HepG2 (cell line): ENCODE measurements around the gene FRMD5. TPM values are rescaled to one million over a fixed set of nuclear protein-coding genes. Genes with fewer than 3 reads are reported as not detected.

Source experiments
- ATAC-seq: fragments of 200-7000 bp; cut with Tn5 transposase; 3 replicates; pipeline ENCODE4 v1.9.1; 2020; ENCODE audit warnings: mild to moderate bottlenecking, moderate library complexity
- BruUV-seq: library from RNA; stranded (reverse); fragments of 400-500 nt; replicated peaks from 2 replicates; lab custom pipeline; 2021; lab: Mats Ljungman, UMichigan
- CTCF ChIA-PET: fragments of 300-600 bp; formaldehyde crosslinking; extraction: SDS; loops from one replicate; lab custom pipeline; 2021; ENCODE audit warnings: low total read pairs, inconsistent platforms, low intra/inter-chr PET ratio; lab: Yijun Ruan, JAX
- POLR2A ChIA-PET: fragments of 350-600 bp; sonication (Branson Sonifier 250); formaldehyde crosslinking; loops from one replicate; lab custom pipeline; 2020; ENCODE audit warnings: antibody characterized with exemption, inconsistent platforms; lab: Yijun Ruan, JAX
- DNase-seq: peaks from one replicate; pipeline ENCODE4 v3.0.0-alpha.2; 2015; ENCODE audit warnings: low spot score
- FAIRE-seq: peaks from 3 replicates; lab custom pipeline; 2011; peaks lifted over from hg19 to GRCh38; lab: Jason Lieb, UNC
- H2AFZ ChIP-seq: one replicate; pipeline ENCODE4 v1.6.1; 2011; ENCODE audit warnings: low read length, inconsistent platforms
- H3K27ac ChIP-seq: fragments of 300-600 bp; 3 replicates; pipeline ENCODE4 v1.8.0; 2011; ENCODE audit warnings: mixed run types, mild to moderate bottlenecking, mixed read lengths, low read length, inconsistent platforms; ENCODE audit not compliant: insufficient read depth; ENCODE audit errors: extremely low read length
- H3K27me3 ChIP-seq, 2 experiments: fragments of 200-600 bp in 1 of 2; 2 replicates in 1 of 2; 3 replicates in 1 of 2; pipeline versions ENCODE4 v1.6.0 to v1.8.0; 2011; ENCODE audit warnings: low read length in 2 of 2, mild to moderate bottlenecking in 2 of 2, moderate library complexity in 2 of 2, inconsistent platforms in 1 of 2; ENCODE audit not compliant: insufficient read depth in 2 of 2, control insufficient read depth in 1 of 2
- H3K36me3 ChIP-seq, 2 experiments: fragments of 200-600 bp in 1 of 2; replicated peaks in 1 of 2; 2 replicates in 1 of 2; 3 replicates in 1 of 2; pipeline versions ENCODE4 v1.5.1 to v1.8.0; 2011; ENCODE audit warnings: low read length in 2 of 2, inconsistent platforms in 1 of 2; ENCODE audit not compliant: insufficient read depth in 2 of 2, control insufficient read depth in 1 of 2
- H3K4me1 ChIP-seq: 2 replicates; pipeline ENCODE4 v1.5.1; 2012; ENCODE audit warnings: low read length, inconsistent platforms; ENCODE audit not compliant: insufficient read depth
- H3K4me2 ChIP-seq: 2 replicates; pipeline ENCODE4 v1.6.0; 2011; ENCODE audit warnings: low read depth, low read length, inconsistent platforms
- H3K4me3 ChIP-seq, 3 experiments: fragments of 200-600 bp in 1 of 3; sonication (generic), shearing (Covaris generic) in 1 of 3; replicated peaks in 1 of 3; 2 replicates each; pipeline ENCODE4 v1.5.1; 2011 to 2016; ENCODE audit warnings: low read length in 3 of 3, inconsistent platforms in 2 of 3, low read depth in 2 of 3, mild to moderate bottlenecking in 2 of 3, control low read depth in 1 of 3, mixed read lengths in 1 of 3; ENCODE audit not compliant: insufficient read depth in 1 of 3
- H3K79me2 ChIP-seq: one replicate; pipeline ENCODE4 v1.6.1; 2011; ENCODE audit warnings: low read length, inconsistent platforms; ENCODE audit not compliant: insufficient read depth
- H3K9ac ChIP-seq: 2 replicates; pipeline ENCODE4 v1.6.0; 2011; ENCODE audit warnings: mild to moderate bottlenecking, low read depth, low read length, inconsistent platforms; ENCODE audit not compliant: insufficient read depth
- H3K9me3 ChIP-seq: 2 replicates; pipeline ENCODE4 v1.5.1; 2012; ENCODE audit warnings: mild to moderate bottlenecking, low read length
- H4K20me1 ChIP-seq: 2 replicates; pipeline ENCODE4 v1.6.0; 2011; ENCODE audit warnings: inconsistent platforms, mild to moderate bottlenecking, low read length, moderate library complexity; ENCODE audit not compliant: insufficient read depth
- ATF2 ChIP-seq: sonication (generic); formaldehyde crosslinking; IDR thresholded peaks from 2 replicates; pipeline ENCODE4 v1.4.0; 2020; ENCODE audit warnings: missing genetic modification reagents
- GPBP1L1 ChIP-seq: sonication (generic); formaldehyde crosslinking; IDR thresholded peaks from 2 replicates; pipeline ENCODE4 v1.5.0; 2020; ENCODE audit warnings: mild to moderate bottlenecking, missing genetic modification reagents
- KDM6A ChIP-seq: IDR thresholded peaks from 2 replicates; pipeline ENCODE4 v1.6.1; 2016; ENCODE audit warnings: low read depth
- MAFF ChIP-seq: IDR thresholded peaks from 2 replicates; pipeline ENCODE4 v1.6.1; 2011; ENCODE audit warnings: low read depth, low read length, improper control_type of control experiment
- MTERF4 ChIP-seq: sonication (generic); formaldehyde crosslinking; IDR thresholded peaks from 2 replicates; pipeline ENCODE4 v1.8.0; 2023; ENCODE audit warnings: mild to moderate bottlenecking, missing genetic modification reagents
- NKX3-1 ChIP-seq: sonication (generic); formaldehyde crosslinking; IDR thresholded peaks from 2 replicates; pipeline ENCODE4 v1.5.0; 2020; ENCODE audit warnings: missing genetic modification reagents
- PHF21A ChIP-seq: sonication (generic); formaldehyde crosslinking; IDR thresholded peaks from 2 replicates; pipeline ENCODE4 v1.5.0; 2020; ENCODE audit warnings: mild to moderate bottlenecking, missing genetic modification reagents
- PLSCR1 ChIP-seq: sonication (generic); formaldehyde crosslinking; IDR thresholded peaks from 2 replicates; pipeline ENCODE4 v1.5.0; 2020; ENCODE audit warnings: missing genetic modification reagents, mild to moderate bottlenecking, borderline replicate concordance
- SIX4 ChIP-seq: sonication (generic); formaldehyde crosslinking; IDR thresholded peaks from 2 replicates; pipeline ENCODE4 v1.4.0; 2020; ENCODE audit warnings: missing genetic modification reagents
- SNAPC2 ChIP-seq: sonication (generic); formaldehyde crosslinking; IDR thresholded peaks from 2 replicates; pipeline ENCODE4 v1.8.1; 2022; ENCODE audit warnings: mild to moderate bottlenecking, missing genetic modification reagents
- SRY ChIP-seq: sonication (generic); formaldehyde crosslinking; IDR thresholded peaks from 2 replicates; pipeline ENCODE4 v1.8.0; 2022; ENCODE audit warnings: mild to moderate bottlenecking, missing genetic modification reagents
- TBX3 ChIP-seq: fragments of 450-650 bp; IDR thresholded peaks from 2 replicates; pipeline ENCODE4 v1.6.1; 2017; ENCODE audit warnings: antibody characterized with exemption, mild to moderate bottlenecking, inconsistent platforms, borderline replicate concordance
- ZFYVE20 ChIP-seq: sonication (generic); formaldehyde crosslinking; IDR thresholded peaks from 2 replicates; pipeline ENCODE4 v1.8.0; 2023; ENCODE audit warnings: low read depth, mild to moderate bottlenecking, moderate library complexity, missing genetic modification reagents, borderline replicate concordance
- ZNF230 ChIP-seq: sonication (generic); formaldehyde crosslinking; IDR thresholded peaks from 2 replicates; pipeline ENCODE4 v1.4.0; 2020; ENCODE audit warnings: mild to moderate bottlenecking, missing genetic modification reagents
- ZNF629 ChIP-seq: sonication (generic); formaldehyde crosslinking; conservative IDR thresholded peaks from 2 replicates; pipeline ENCODE4 v1.5.0; 2020; ENCODE audit warnings: missing genetic modification reagents
- WGBS: methylation state at CpG from one replicate; pipeline ENCODE4 v1.1.6; 2017; ENCODE audit warnings: low lambda C conversion rate; 5-methylcytosine and 5-hydroxymethylcytosine counted together
- in situ Hi-C: cut with HindIII; loops from 2 replicates; pipeline ENCODE4 v1.10.0; 2017; ENCODE audit warnings: low pct_unique_long_range_greater_than_20kb; ENCODE audit not compliant: extremely low pct_ligation_motif_present
- intact Hi-C: fragments of 100-400 bp; cut with micrococcal nuclease; formaldehyde crosslinking; loops from one replicate; pipeline ENCODE4 v1.10.0; 2022; ENCODE audit not compliant: unreplicated experiment
- polyA plus RNA-seq, 8 experiments: library from polyadenylated mRNA; depleted of rRNA in 3 of 8; stranded (reverse) in 7 of 8; unstranded in 1 of 8; fragments of >200 nt; fragmentation: Illumina TruSeq in 4 of 8; extraction: Trizol in 4 of 8; gene quantifications; 2 replicates each; pipeline versions ENCODE4 v1.2.1 to v1.2.3, GENCODE V29; 2011 to 2016; ENCODE audit warnings: low read depth in 4 of 8, missing spikeins in 1 of 8, mixed read lengths in 1 of 8; ENCODE audit not compliant: insufficient read depth in 1 of 8
- total RNA-seq, 5 experiments: library from RNA; depleted of rRNA; stranded (reverse); fragments of >200 nt; fragmentation: Illumina TruSeq; extraction: Trizol; gene quantifications; 2 replicates each; pipeline ENCODE4 v1.2.3, GENCODE V29; 2016; ENCODE audit warnings: low read depth in 1 of 5
- TF ChIP-seq, protein P1 (sequence below): sonication (generic); formaldehyde crosslinking; conservative IDR thresholded peaks from 2 replicates; pipeline ENCODE4 v1.4.0; 2020; ENCODE audit warnings: mild to moderate bottlenecking, missing genetic modification reagents, moderate library complexity

The FRMD5 gene
- total and polyA plus RNA-seq, 2 of the 13 experiments (the other 11 are each of a cell fraction or from before 2014, with no cell fraction given): 0.93 to 1.5 TPM

DNA sequence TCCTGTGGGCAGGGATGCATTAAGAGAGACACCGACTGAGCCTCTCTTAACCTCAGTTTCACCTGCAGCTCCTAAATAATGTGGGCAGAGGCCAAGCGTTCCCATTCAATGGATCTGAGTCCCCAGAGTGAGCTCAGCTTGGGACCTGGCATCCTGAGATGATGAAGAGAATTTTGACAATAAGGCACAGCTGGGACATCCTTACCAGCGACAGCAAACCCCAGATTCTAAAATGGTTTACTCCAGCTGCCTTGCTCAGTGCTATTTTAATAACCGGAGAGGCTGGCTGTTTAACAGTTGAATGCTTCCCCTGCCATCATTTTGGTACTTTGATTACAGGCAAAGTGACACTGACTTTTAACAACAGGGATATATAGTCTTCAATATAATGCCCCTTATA lies 244.5 kb downstream of the FRMD5 start (continued):
- TF ChIP-seq, protein P1, sequence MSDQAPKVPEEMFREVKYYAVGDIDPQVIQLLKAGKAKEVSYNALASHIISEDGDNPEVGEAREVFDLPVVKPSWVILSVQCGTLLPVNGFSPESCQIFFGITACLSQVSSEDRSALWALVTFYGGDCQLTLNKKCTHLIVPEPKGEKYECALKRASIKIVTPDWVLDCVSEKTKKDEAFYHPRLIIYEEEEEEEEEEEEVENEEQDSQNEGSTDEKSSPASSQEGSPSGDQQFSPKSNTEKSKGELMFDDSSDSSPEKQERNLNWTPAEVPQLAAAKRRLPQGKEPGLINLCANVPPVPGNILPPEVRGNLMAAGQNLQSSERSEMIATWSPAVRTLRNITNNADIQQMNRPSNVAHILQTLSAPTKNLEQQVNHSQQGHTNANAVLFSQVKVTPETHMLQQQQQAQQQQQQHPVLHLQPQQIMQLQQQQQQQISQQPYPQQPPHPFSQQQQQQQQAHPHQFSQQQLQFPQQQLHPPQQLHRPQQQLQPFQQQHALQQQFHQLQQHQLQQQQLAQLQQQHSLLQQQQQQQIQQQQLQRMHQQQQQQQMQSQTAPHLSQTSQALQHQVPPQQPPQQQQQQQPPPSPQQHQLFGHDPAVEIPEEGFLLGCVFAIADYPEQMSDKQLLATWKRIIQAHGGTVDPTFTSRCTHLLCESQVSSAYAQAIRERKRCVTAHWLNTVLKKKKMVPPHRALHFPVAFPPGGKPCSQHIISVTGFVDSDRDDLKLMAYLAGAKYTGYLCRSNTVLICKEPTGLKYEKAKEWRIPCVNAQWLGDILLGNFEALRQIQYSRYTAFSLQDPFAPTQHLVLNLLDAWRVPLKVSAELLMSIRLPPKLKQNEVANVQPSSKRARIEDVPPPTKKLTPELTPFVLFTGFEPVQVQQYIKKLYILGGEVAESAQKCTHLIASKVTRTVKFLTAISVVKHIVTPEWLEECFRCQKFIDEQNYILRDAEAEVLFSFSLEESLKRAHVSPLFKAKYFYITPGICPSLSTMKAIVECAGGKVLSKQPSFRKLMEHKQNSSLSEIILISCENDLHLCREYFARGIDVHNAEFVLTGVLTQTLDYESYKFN (CRISPR knock-in tag): no peak
- no peak for TF ChIP-seq GPBP1L1 (CRISPR knock-in tag)

DNA sequence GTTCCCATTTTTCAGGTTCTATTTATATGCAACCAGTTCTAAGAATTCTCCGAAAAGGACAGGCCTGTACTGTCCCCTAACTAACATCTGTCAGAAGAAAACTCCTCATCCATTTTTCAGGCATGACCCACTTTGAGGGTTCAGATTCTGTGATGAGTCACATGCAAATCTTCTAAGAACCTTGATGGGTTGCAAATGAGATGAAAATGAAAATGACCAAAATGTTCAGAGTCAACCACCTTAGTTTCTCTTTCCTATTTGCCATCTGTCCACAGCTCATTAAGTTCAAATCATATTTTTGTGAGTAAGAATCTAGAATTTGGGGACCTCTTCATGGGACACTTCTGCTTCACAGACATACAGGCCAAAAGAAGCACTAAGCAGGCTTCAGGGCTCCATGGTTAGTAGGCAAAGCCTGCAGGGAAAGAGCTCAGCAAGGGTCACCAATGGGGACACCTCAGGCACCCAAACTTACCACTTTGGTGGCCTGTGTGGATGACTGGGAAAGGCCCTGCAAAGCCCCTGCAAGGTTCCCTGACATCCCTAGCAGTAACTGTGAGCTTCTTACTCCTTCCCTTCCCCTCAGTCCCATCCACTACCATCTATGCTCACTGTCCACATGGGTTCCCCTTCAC lies 246.3 kb downstream of the FRMD5 start:
- no peak overlapping the region for H3K27ac ChIP-seq
- ATAC-seq (no peak), FAIRE-seq (no peak), DNase-seq (no peak)
- H3K79me2 ChIP-seq: no peaks in the 10 kb centered on the region
- in situ Hi-C loops (no loop called here), intact Hi-C loops (no loop called here)
- no peaks in the 10 kb centered on the region for H3K4me1 ChIP-seq
- H3K27me3 ChIP-seq: no peaks in the 10 kb centered on the region
- ChIA-PET CTCF (no interaction called here), POLR2A (no interaction called here)
- no peaks in the 10 kb centered on the region for H3K9me3 ChIP-seq
- no peak overlapping the region for H3K9ac ChIP-seq
- BruUV-seq: no TSS peak
- H3K36me3 ChIP-seq: no peaks in the 10 kb centered on the region
- H4K20me1 ChIP-seq: no peaks in the 10 kb centered on the region
- no peak overlapping the region for H3K4me2 ChIP-seq
- TF ChIP-seq ZNF230 (CRISPR knock-in tag) (no peak), PHF21A (CRISPR knock-in tag) (no peak), SIX4 (no peak), MTERF4 (CRISPR knock-in tag) (no peak), NKX3-1 (no peak), PLSCR1 (CRISPR knock-in tag) (no peak), SNAPC2 (CRISPR knock-in tag) (no peak), ZNF629 (CRISPR knock-in tag) (no peak), TBX3 (no peak), KDM6A (CRISPR knock-in tag) (no peak), ZFYVE20 (CRISPR knock-in tag) (no peak), MAFF (no peak), SRY (CRISPR knock-in tag) (no peak), ATF2 (CRISPR knock-in tag) (no peak)
- no peak overlapping the region for H2AFZ ChIP-seq
- no peak overlapping the region for H3K4me3 ChIP-seq
- 75% methylated on average over 1 of the region's 1 CpG for WGBS
